ENCODE results near the gene RPS6KC1.
"Not testable (repeated sequence)": the region's sequence is repeated elsewhere in the genome, so short reads cannot be mapped to it uniquely, and the experiment has no call there.

Gene RPS6KC1

GRCh38 chr1:213287987-213288386, 236.9 kb downstream of the RPS6KC1 start:
- DNase-seq = no peak

- DNase-seq = no peak
Observed at GRCh38 chr1:213291526-213291925, 240.5 kb downstream of the RPS6KC1 start.

- no peak for DNase-seq
Observed at GRCh38 chr1:213292614-213293013, 241.6 kb downstream of the RPS6KC1 start.

GRCh38 chr1:213295860-213296259, 244.8 kb downstream of the RPS6KC1 start:
- DNase-seq = no peak

- DNase-seq = no peak
Observed at GRCh38 chr1:213296558-213296957, 245.5 kb downstream of the RPS6KC1 start.

- no peak for DNase-seq
Observed at GRCh38 chr1:213297021-213297420, 246.0 kb downstream of the RPS6KC1 start.

GRCh38 chr1:213300433-213300832, 249.4 kb downstream of the RPS6KC1 start:
- no peak for DNase-seq

GRCh38 chr1:213301524-213301923, 250.5 kb downstream of the RPS6KC1 start:
- DNase-seq = not testable (repeated sequence)

GRCh38 chr1:213303286-213303685, 252.2 kb downstream of the RPS6KC1 start:
- no peak for DNase-seq

GRCh38 chr1:213315571-213315970, 264.5 kb downstream of the RPS6KC1 start:
- no peak for DNase-seq

GRCh38 chr1:213318458-213318857, 267.4 kb downstream of the RPS6KC1 start:
- not testable (repeated sequence) for DNase-seq

GRCh38 chr1:213320191-213320870, 269.3 kb downstream of the RPS6KC1 start:
- DNase-seq = no peak
